GM18526 (cell line): ENCODE results near the gene SIGLEC8.

Experiments
- POLR2A ChIP-seq: IDR thresholded peaks from 3 replicates; pipeline ENCODE4 v1.6.1; 2011; ENCODE audit not compliant: insufficient read length; ENCODE audit errors: extremely low read depth

SIGLEC8 gene

GRCh38 chr19:51460164-51460992, 2.1 kb upstream of the SIGLEC8 start:
- TF ChIP-seq POLR2A, result no peak

- no peak for TF ChIP-seq POLR2A
Observed at GRCh38 chr19:51458899-51459505, 748 bp upstream of the SIGLEC8 start.

DNA sequence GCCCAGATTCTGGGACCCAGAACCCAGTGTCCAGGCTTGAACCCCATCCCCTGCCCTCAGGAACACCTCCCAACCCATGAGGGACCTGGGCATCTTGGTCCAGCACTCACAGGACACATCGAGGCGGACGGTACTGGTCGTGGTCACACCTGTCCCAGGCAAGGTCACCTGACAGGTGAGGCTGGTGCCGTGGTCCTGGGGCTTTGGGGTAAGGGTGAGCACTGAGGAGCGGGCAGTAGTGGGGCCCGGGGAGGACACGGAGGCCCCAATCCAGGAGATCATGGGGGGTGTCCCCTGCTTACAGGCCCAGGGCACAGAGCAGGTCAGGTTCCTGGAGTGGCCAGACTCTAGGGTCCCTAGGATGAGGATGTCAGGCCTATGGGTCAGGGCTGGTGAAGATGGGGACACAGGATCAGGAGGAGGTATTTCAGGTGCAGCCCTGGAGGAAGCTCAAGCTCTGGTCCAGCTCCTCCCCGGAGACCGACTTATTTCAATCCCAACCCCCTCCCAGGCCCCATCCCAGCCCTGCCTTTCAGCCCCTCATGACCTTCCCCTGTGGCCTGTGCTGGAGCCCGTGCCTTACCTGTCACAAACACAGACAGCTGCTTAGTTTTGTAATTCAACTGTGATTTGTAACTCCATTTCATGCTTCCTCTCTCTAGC, 772 bp downstream of the SIGLEC8 start:
- TF ChIP-seq POLR2A, result no peak

DNA sequence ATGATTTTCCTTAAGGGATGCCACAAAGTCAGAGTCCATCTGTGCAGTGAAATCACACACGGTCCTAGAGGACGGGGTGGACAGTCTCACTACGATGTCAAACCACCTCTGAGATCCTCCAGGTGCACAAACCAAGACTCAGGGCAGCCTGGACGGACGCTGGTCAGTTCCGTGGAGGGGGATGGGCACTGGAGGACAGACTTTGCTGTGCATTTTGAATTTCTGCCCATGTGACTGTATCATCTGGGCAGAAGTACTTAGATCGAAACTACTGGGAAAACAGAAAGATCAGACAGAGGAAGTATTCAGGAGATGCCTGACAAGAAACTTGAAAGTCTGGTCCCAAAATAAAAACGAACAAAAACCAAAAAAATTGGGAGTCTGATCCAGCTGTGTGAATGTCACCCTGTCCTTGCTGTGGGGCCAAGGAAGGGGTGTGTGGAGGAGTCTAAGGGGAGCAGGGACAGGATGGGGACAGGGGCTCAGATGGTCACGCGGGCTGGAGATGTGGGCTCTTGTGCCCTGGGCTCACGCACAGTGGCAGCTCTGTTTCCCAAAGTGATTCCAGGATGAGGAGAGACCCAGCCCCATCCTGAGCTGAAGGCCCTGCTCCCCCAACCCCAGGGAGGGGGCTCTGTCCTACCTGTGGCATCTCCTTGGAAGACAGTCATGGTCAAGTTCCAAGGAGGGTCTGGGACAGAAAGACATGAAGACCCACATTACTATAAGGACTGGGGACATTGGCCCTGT, 1.5 kb downstream of the SIGLEC8 start:
- TF ChIP-seq POLR2A, result no peak

DNA sequence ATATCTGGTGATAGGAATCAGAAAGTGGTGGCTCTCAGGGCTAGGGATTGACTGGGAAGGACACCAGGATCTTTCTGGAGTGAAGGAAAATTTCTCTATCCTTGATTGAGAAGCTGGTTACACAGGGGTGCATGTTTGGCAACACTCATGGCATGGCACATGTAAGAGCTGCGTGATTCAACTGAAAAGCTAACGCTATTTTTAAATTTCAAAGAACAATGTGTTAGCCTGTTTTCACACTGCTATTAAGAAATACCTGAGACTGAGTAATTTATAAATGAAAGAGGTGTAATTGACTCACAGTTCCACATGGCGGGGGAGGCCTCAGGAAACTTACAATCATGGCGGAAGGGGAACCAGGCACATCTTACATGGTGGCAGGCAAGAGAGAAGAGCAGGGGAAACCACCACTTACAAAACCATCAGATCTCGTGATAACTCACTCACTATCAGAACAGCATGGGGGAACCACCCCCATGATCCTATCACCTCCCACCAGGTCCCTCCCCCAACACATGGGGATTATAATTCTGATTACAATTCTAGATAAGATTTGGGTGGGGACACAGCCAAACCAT, 7.4 kb downstream of the SIGLEC8 start:
- no peak for TF ChIP-seq POLR2A

DNA sequence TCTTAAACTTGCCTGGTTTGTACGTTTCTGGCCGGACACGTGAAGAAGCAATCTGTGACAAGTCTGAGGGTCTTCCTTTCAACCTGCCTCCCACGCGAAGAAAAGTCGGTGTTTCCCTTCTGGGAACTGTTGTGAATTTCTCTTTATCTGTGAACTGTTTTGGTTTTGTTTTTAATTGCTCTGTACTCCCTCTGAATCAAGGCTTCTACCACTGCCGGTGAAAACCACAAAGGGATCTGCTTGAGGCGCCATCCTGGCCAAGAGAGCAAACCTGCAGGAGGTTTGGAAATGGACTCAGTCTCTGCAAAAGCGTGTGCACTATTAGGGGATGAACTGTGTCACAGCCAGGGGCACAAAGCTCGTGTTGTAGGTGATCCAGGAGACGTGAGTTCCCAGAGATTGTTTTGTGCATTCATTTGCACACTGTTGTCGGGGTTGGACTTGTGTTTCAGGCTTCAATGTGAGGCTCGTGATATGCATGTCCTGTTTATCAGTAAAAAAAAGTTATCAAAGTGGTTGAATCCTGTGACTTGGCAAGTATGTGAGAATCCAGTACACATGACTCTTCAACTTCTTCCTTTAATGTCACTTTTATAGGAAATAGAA, 9.7 kb downstream of the SIGLEC8 start:
- TF ChIP-seq POLR2A, result no peak

- no peak for TF ChIP-seq POLR2A
Observed at GRCh38 chr19:51448011-51448410, 10.2 kb downstream of the SIGLEC8 start.

- no peak for TF ChIP-seq POLR2A
Observed at GRCh38 chr19:51441410-51442390, 16.6 kb downstream of the SIGLEC8 start.

DNA sequence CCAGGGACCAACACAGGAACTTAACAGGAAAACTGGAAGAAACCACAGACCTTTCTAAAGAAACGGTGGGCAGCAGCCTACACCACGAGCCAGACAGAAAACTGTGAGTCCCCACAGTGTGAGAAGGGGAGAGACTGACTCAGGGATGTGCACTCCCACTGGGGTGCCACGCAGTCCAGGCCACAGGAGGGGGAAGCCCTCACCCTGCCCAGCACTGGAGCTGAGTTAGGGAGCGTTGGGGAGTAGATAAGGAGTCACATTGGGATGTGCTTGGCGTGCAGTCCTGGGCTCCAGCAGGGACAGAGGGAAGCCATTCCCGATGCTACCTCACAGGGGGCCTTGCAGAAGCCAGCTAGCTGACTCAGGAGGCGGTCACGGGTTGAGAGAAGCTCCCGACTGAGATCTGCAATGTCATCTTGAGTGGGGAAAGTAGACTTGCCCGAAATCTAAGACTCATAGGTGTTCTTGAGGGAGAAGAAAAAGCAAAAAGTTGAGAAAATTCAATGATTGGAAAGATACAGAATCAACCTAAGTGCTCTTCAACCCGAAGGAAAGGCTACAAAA, 17.3 kb downstream of the SIGLEC8 start:
- TF ChIP-seq POLR2A, result no peak

GRCh38 chr19:51440052-51440451, 18.2 kb downstream of the SIGLEC8 start:
- no peak for TF ChIP-seq POLR2A

DNA sequence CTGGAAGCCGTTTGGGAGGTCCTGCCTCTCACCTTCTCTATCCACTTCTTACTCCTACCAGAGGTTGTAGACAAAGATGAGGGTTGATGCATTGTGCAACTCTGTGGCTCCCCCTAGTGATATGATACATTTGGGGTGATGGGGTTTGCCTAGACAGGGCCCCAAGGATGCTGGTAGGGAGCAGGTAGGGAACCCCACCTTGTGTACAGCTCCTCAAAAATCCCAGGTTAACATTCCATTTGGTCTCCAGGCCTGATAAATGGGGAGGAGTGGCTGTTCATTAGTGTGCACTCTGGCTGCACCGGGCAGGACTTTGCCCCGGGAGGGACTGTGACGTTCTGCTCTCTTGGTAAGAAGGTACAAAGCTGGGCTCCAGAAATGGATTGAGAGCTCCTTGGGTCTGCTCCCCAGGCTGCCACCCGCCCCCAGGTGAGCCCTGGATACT, 19.2 kb downstream of the SIGLEC8 start:
- TF ChIP-seq POLR2A, result no peak

GRCh38 chr19:51434456-51434855, 23.8 kb downstream of the SIGLEC8 start:
- TF ChIP-seq POLR2A, result no peak

DNA sequence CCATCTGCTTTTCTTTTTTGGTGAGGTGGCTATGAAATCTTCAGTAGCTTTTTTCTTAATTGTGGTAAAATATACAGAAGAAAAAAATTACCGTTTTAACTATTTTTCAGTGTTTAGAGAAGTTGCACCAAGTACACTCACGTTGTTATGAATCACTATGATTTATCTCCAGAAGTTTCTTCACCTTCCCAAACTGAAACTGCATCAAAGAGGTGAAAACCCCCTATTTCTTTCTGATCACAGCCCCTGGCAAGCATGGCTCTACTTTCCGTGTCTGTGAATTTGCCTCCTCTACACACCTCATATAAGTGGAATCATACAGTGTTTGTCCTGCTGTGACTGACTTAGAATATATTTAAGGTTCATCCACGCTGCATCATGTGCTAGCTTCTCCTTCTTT, 25.2 kb downstream of the SIGLEC8 start:
- TF ChIP-seq POLR2A, result no peak
